ENCODE measurements around the gene KRTAP11-1.

The KRTAP11-1 gene

GRCh38 chr21:30881480-30881879 is at the start of gene KRTAP11-1:
TSS of gene KRTAP11-1 (minus strand) at chr21:30881580. CDS start at chr21:30881524, 56 bp downstream.
- no peak for DNase-seq

GRCh38 chr21:30924146-30924700 is 42.8 kb upstream of the KRTAP11-1 start:
- no peak for DNase-seq

DNA sequence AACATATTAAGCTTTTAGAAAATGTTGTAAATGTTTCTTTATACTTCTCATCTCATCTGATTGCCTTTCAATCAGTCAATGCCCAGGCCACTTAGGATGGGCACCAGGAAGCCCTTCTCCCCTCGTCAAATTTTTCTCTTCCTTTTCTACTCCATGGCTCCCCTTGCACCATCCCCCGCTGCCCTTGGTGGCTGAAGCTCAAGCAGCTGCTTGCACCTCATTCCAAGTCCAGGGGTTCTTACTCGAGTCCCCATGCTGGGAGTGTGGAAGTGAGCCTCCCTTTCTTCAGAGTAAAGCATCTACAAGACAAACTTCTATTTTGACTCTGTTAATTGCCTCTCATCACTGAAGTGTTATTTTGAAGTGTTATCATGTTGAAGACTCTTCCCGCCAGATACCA is 39.7 kb upstream of the KRTAP11-1 start:
- no peak for DNase-seq

DNA sequence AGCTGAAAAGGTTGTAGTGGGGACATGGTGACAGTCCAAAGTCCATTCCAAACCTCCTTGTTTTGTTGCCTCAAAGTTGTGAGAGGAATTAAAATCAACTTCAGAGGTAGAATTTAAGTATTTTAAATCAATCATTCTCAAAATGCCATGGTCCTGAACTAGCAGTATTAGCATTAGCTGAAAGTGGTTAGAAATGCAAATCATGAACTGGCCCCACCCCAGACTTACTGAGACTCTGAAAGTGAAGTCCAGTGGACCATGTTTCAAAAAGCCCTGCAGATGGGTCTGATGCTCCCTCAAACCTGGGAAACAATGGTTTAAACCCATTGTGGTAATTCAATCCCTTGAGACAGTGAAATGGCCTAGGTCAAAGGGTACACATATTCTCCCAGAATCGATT is 36.2 kb upstream of the KRTAP11-1 start:
- no peak for DNase-seq

DNA sequence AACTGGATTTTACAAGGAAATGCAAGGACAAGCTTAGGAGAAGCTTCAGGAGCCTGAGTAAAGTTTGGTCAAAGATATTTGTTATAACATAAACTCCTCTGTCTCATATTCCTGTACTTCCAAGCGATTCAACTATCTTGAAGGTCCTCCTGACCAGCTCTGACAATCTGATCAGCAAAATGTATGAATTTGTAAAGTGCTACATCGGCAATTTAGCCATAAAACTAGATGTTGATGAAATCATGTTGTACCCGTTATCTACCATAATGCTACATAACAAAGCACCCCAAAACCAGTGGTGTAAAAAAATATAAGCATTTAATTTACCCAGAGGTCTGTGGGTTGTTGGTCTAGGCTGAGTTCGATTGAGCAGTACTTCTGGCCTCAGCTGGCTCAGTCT is 19.5 kb upstream of the KRTAP11-1 start:
- DNase-seq, result no peak

DNA sequence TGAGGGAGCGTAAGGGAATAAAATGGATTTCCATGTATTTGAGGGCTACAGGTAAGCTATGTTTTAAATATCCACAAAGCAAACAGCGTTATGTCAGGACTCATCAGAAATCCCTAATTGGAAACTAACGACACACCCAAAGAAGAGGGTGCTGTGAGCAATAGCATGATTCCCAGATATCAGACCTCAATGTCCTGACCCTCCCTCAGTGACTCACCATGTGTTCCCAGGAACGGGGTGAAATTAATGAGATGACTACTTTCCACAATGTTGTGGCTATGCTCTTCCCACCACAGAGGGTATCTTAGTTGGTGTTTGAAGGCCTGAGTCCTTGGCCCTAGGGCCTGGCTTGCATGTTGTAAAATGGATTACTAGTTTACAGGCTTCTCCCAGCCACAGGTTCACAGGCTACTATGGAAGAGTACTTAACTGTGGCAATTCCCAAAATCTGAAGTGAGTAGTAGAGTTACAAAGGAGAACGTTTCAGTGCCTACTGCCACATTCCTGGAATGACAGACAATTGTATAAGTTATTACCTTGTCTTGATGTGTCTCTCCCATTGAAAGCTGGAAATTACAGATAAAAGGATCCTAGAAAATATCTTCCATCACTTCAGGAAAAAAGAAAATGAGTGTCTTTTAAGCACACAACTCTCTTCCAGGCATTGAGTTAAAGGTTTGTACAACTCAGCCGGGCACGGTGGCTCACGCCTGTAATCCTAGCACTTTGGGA is 1.7 kb upstream of the KRTAP11-1 start:
- DNase-seq, result no peak

- DNase-seq, result no peak
Measured at GRCh38 chr21:30880914-30881313, 466 bp downstream of the KRTAP11-1 start.

DNA sequence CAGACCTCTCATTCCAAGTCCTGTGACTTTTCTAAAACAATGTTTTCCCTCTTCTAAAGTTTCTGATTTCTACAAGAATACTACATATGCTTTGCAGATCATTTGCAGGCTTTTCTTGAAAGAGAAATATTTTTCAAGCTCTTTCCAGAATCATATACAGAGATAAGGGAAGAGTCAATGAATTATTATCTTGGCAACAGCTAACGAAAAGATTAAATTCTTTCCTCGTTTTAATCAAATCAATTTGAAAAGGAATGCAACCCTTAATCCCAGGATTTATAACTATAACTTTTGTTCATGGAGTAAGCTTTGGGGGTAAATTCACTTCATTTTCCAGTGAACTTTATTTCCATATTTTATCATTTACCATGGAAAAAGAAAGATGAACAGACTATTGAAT is 6.9 kb downstream of the KRTAP11-1 start:
- DNase-seq, result no peak

DNA sequence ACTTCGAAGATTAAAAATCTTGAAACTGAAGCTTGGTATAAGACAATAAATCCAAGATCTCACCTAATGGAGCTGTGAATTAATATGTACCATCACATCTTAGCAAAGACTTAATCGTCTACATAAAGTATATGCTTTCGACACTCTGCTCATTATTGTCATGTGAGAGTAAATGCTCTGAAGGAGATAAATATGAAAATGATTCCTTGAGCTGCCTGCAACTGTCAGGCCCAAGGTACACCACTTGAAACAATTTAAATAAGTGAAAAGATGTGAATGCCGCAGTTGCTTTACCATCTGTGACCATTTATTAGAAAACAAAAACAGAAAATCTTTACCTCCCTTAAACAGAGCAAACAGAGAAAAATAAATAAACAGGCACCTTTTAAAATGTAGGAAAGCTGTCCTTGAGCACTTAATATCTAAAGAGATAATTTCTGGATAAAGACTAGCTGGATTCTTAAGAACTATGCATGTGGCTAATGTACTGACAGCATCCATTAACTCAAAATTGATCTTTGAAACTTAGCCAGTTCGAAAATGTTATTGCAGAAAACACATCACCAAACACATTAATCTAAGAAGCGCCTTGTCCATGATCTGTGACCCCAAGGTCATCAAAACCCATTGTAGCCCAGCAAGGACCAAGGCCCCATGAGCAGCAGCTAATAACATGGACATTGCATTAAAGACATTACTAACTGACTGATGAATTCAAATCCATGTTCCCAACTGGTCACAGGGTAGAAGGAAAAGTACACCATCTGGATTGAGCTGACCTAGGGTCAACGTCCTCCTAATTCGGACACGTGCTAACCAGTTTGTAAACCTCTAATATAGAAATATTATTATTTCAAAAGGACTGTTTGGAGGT is 33.5 kb downstream of the KRTAP11-1 start:
- DNase-seq, result no peak

DNA sequence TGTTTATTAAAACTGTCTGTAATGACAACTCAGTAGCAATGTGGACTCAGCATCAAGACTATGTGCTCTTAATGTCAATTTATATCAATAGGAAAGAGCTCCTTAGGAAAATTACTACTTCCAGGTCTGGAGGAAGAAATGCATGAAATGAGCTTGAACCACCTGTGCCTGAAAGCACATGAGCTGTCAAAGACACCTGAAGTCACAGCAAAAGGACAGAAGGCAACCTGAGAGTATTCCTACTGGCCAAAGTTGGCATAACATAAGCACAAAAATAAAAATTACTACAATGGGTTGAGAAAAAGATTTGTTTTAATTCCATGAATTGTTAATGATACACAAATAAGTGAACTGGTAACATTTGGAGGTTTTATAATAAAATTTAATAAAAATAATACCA is 38.4 kb downstream of the KRTAP11-1 start:
- no peak for DNase-seq

- peak; percentile 4 for DNase-seq
Measured at GRCh38 chr21:30839304-30839703, 42.1 kb downstream of the KRTAP11-1 start.

GRCh38 chr21:30838536-30838935 is 42.8 kb downstream of the KRTAP11-1 start:
- DNase-seq, result no peak

- DNase-seq, result no peak
Measured at GRCh38 chr21:30831194-30831765, 50.1 kb downstream of the KRTAP11-1 start.
